ENCODE measurements around the gene ODAD2.

Gene ODAD2

DNA sequence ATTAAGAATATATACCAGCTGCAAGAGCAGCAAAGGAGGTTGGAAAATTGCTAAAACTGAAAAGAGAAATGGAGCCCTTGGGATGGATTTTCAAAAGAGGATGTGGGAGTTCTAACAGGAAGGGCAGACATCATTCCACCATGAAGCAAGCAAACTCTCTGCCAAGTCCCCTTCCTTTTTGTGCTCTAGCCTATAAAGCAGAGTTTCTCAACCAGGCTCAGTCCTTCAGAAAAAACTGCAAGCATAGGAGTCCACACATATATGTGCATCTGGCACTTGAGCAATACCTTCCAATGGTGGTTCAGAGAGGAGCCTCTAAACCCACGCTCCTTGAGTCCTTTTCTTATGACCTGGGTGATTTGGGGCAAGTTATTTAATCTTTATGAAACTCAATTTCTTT, 154.7 kb downstream of the ODAD2 start:
- H3K4me3 ChIP-seq (ENCODE audit: low read length in 2 of 2) = no peak overlapping the region
- no peak overlapping the region for H3K9ac ChIP-seq (ENCODE audit: low read length in 2 of 2)
- H3K27me3 ChIP-seq (ENCODE audit: control insufficient read depth in 1 of 2, insufficient read depth in 2 of 2, low read length in 2 of 2) = no peaks in the 10 kb centered on the region
- H3K27ac ChIP-seq (ENCODE audit: low read length) = no peak overlapping the region
- H3K36me3 ChIP-seq (ENCODE audit: control insufficient read depth in 2 of 2, insufficient read depth in 2 of 2, low read length in 2 of 2) = no peaks in the 10 kb centered on the region
- no peaks in the 10 kb centered on the region for H3K9me3 ChIP-seq (ENCODE audit: control insufficient read depth in 2 of 2, low read length in 2 of 2)
- no peaks in the 10 kb centered on the region for H3K4me1 ChIP-seq (ENCODE audit: control insufficient read depth, insufficient read depth, low read length)

DNA sequence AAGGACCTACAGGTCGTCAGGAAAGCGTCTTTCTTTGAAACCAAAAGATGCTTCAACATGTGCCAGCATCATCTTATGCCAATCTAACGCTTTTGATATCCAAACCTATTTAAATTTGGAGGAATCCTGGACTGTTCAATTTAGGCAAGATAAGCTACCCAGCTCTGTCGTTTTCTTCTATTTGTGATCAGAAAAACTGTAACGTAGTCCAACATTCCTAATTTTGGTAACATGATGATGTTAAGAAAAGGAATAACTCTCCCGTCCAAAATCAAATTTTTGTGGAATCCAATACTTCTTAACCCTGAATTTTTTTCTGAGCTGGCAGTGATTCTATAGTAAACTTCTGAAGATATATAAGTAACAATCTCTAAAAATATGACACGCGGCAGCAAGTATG, 160.0 kb downstream of the ODAD2 start:
- no peaks in the 10 kb centered on the region for H3K27me3 ChIP-seq (ENCODE audit: control insufficient read depth in 1 of 2, insufficient read depth in 2 of 2, low read length in 2 of 2)
- H3K4me1 ChIP-seq (ENCODE audit: control insufficient read depth, insufficient read depth, low read length) = peaks cover 4% of the 10 kb centered on the region
- no peak overlapping the region for H3K4me3 ChIP-seq (ENCODE audit: low read length in 2 of 2)
- H3K9ac ChIP-seq (ENCODE audit: low read length in 2 of 2) = no peak overlapping the region
- H3K9me3 ChIP-seq (ENCODE audit: control insufficient read depth in 2 of 2, low read length in 2 of 2) = no peaks in the 10 kb centered on the region
- H3K36me3 ChIP-seq (ENCODE audit: control insufficient read depth in 2 of 2, insufficient read depth in 2 of 2, low read length in 2 of 2) = no peaks in the 10 kb centered on the region
- no peak overlapping the region for H3K27ac ChIP-seq (ENCODE audit: low read length)

DNA sequence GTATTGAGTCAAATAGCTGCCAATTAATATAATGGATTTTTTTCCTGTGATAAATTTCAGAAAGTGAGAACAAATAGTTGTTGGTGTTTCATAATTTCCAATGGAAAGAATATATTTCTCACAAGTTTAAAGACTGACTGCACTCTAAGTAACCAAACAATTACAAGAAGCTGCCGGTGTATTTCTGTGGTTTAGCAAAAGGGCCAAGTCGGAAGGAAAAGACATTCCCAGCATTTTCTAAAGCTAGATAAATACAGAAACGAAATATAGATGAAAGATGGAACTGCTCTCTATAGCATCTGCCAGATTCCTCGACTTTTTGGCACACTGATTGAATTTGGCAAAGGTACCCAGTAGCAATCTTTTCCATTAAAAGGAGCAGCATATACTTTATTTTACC, 160.5 kb downstream of the ODAD2 start:
- H3K27ac ChIP-seq (ENCODE audit: low read length) = no peak overlapping the region
- H3K27me3 ChIP-seq (ENCODE audit: control insufficient read depth in 1 of 2, insufficient read depth in 2 of 2, low read length in 2 of 2) = no peaks in the 10 kb centered on the region
- H3K9ac ChIP-seq (ENCODE audit: low read length in 2 of 2) = no peak overlapping the region
- H3K9me3 ChIP-seq (ENCODE audit: control insufficient read depth in 2 of 2, low read length in 2 of 2) = no peaks in the 10 kb centered on the region
- H3K36me3 ChIP-seq (ENCODE audit: control insufficient read depth in 2 of 2, insufficient read depth in 2 of 2, low read length in 2 of 2) = no peaks in the 10 kb centered on the region
- no peak overlapping the region for H3K4me3 ChIP-seq (ENCODE audit: low read length in 2 of 2)
- H3K4me1 ChIP-seq (ENCODE audit: control insufficient read depth, insufficient read depth, low read length) = peaks cover 4% of the 10 kb centered on the region

- no peak overlapping the region for H3K27ac ChIP-seq (ENCODE audit: low read length)
- H3K9me3 ChIP-seq (ENCODE audit: control insufficient read depth in 2 of 2, low read length in 2 of 2) = no peaks in the 10 kb centered on the region
- H3K4me3 ChIP-seq (ENCODE audit: low read length in 2 of 2) = no peak overlapping the region
- H3K27me3 ChIP-seq (ENCODE audit: control insufficient read depth in 1 of 2, insufficient read depth in 2 of 2, low read length in 2 of 2) = no peaks in the 10 kb centered on the region
- no peak overlapping the region for H3K9ac ChIP-seq (ENCODE audit: low read length in 2 of 2)
- H3K4me1 ChIP-seq (ENCODE audit: control insufficient read depth, insufficient read depth, low read length) = peaks cover 4% of the 10 kb centered on the region
- H3K36me3 ChIP-seq (ENCODE audit: control insufficient read depth in 2 of 2, insufficient read depth in 2 of 2, low read length in 2 of 2) = no peaks in the 10 kb centered on the region
These were observed 164.4 kb downstream of the ODAD2 start for GRCh38 chr10:27834476-27834875.

- Histone ChIP-seq H3K4me3 (ENCODE audit: low read length in 2 of 2) (no peak overlapping the region), H3K4me1 (ENCODE audit: control insufficient read depth, insufficient read depth, low read length) (peaks cover 4% of the 10 kb centered on the region), H3K9me3 (ENCODE audit: control insufficient read depth in 2 of 2, low read length in 2 of 2) (no peaks in the 10 kb centered on the region), H3K9ac (ENCODE audit: low read length in 2 of 2) (no peak overlapping the region), H3K27me3 (ENCODE audit: control insufficient read depth in 1 of 2, insufficient read depth in 2 of 2, low read length in 2 of 2) (no peaks in the 10 kb centered on the region), H3K36me3 (ENCODE audit: control insufficient read depth in 2 of 2, insufficient read depth in 2 of 2, low read length in 2 of 2) (no peaks in the 10 kb centered on the region), H3K27ac (ENCODE audit: low read length) (no peak overlapping the region)
These were observed 165.1 kb downstream of the ODAD2 start for GRCh38 chr10:27833792-27834191.

GRCh38 chr10:27832826-27833225, 166.1 kb downstream of the ODAD2 start:
- Histone ChIP-seq H3K27me3 (ENCODE audit: control insufficient read depth in 1 of 2, insufficient read depth in 2 of 2, low read length in 2 of 2) (no peaks in the 10 kb centered on the region), H3K4me3 (ENCODE audit: low read length in 2 of 2) (no peak overlapping the region), H3K36me3 (ENCODE audit: control insufficient read depth in 2 of 2, insufficient read depth in 2 of 2, low read length in 2 of 2) (no peaks in the 10 kb centered on the region), H3K9ac (ENCODE audit: low read length in 2 of 2) (no peak overlapping the region), H3K27ac (ENCODE audit: low read length) (no peak overlapping the region), H3K9me3 (ENCODE audit: control insufficient read depth in 2 of 2, low read length in 2 of 2) (no peaks in the 10 kb centered on the region), H3K4me1 (ENCODE audit: control insufficient read depth, insufficient read depth, low read length) (peaks cover 3% of the 10 kb centered on the region)

- no peaks in the 10 kb centered on the region for H3K4me1 ChIP-seq (ENCODE audit: control insufficient read depth, insufficient read depth, low read length)
- no peaks in the 10 kb centered on the region for H3K36me3 ChIP-seq (ENCODE audit: control insufficient read depth in 2 of 2, insufficient read depth in 2 of 2, low read length in 2 of 2)
- H3K9me3 ChIP-seq (ENCODE audit: control insufficient read depth in 2 of 2, low read length in 2 of 2) = peaks cover 0 to 3% of the 10 kb centered on the region in 2 donors
- H3K4me3 ChIP-seq (ENCODE audit: low read length in 2 of 2) = no peak overlapping the region
- H3K27ac ChIP-seq (ENCODE audit: low read length) = no peak overlapping the region
- no peaks in the 10 kb centered on the region for H3K27me3 ChIP-seq (ENCODE audit: control insufficient read depth in 1 of 2, insufficient read depth in 2 of 2, low read length in 2 of 2)
- no peak overlapping the region for H3K9ac ChIP-seq (ENCODE audit: low read length in 2 of 2)
These were observed 172.5 kb downstream of the ODAD2 start for GRCh38 chr10:27826369-27826768.

GRCh38 chr10:27822301-27822700, 176.6 kb downstream of the ODAD2 start:
- no peak overlapping the region for H3K4me3 ChIP-seq (ENCODE audit: low read length in 2 of 2)
- no peaks in the 10 kb centered on the region for H3K36me3 ChIP-seq (ENCODE audit: control insufficient read depth in 2 of 2, insufficient read depth in 2 of 2, low read length in 2 of 2)
- peaks cover 7% of the 10 kb centered on the region for H3K4me1 ChIP-seq (ENCODE audit: control insufficient read depth, insufficient read depth, low read length)
- H3K9ac ChIP-seq (ENCODE audit: low read length in 2 of 2) = no peak overlapping the region
- no peak overlapping the region for H3K27ac ChIP-seq (ENCODE audit: low read length)
- H3K27me3 ChIP-seq (ENCODE audit: control insufficient read depth in 1 of 2, insufficient read depth in 2 of 2, low read length in 2 of 2) = no peaks in the 10 kb centered on the region
- H3K9me3 ChIP-seq (ENCODE audit: control insufficient read depth in 2 of 2, low read length in 2 of 2) = peaks cover 0 to 3% of the 10 kb centered on the region in 2 donors

GRCh38 chr10:27820637-27821036, 178.2 kb downstream of the ODAD2 start:
- H3K27me3 ChIP-seq (ENCODE audit: control insufficient read depth in 1 of 2, insufficient read depth in 2 of 2, low read length in 2 of 2) = no peaks in the 10 kb centered on the region
- H3K4me3 ChIP-seq (ENCODE audit: low read length in 2 of 2) = no peak overlapping the region
- peaks cover 7% of the 10 kb centered on the region for H3K4me1 ChIP-seq (ENCODE audit: control insufficient read depth, insufficient read depth, low read length)
- no peaks in the 10 kb centered on the region for H3K36me3 ChIP-seq (ENCODE audit: control insufficient read depth in 2 of 2, insufficient read depth in 2 of 2, low read length in 2 of 2)
- H3K9me3 ChIP-seq (ENCODE audit: control insufficient read depth in 2 of 2, low read length in 2 of 2) = peaks cover 0 to 3% of the 10 kb centered on the region in 2 donors
- no peak overlapping the region for H3K9ac ChIP-seq (ENCODE audit: low read length in 2 of 2)
- no peak overlapping the region for H3K27ac ChIP-seq (ENCODE audit: low read length)

GRCh38 chr10:27819781-27820531, 178.9 kb downstream of the ODAD2 start:
- Histone ChIP-seq H3K9me3 (ENCODE audit: control insufficient read depth in 2 of 2, low read length in 2 of 2) (peaks cover 0 to 3% of the 10 kb centered on the region in 2 donors), H3K27ac (ENCODE audit: low read length) (peak overlapping the region; percentile 53), H3K9ac (ENCODE audit: low read length in 2 of 2) (peak overlapping the region in 1 of 2 donors; percentile 44), H3K27me3 (ENCODE audit: control insufficient read depth in 1 of 2, insufficient read depth in 2 of 2, low read length in 2 of 2) (no peaks in the 10 kb centered on the region), H3K4me3 (ENCODE audit: low read length in 2 of 2) (peak overlapping the region; percentile 26 to 47), H3K4me1 (ENCODE audit: control insufficient read depth, insufficient read depth, low read length) (peaks cover 7% of the 10 kb centered on the region), H3K36me3 (ENCODE audit: control insufficient read depth in 2 of 2, insufficient read depth in 2 of 2, low read length in 2 of 2) (no peaks in the 10 kb centered on the region)

DNA sequence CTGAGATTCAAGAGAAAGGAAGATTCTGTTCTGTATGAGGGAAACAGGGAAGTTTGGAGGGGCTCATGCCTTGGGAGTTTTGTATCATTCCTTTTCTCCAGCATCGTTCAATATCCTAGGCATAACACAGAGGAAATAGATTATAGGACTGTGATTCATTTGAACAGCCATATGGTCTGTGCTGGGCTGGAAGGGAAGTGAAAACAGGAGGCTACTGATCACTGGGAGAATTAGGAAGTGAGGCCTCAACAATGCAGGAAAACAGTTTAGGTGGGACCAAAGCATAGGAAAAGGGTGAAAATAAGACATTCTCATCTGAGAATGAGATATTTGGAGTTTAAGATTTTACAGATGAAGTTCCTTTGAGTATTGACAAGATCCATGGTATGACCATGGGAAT, 182.6 kb downstream of the ODAD2 start:
- no peaks in the 10 kb centered on the region for H3K36me3 ChIP-seq (ENCODE audit: control insufficient read depth in 2 of 2, insufficient read depth in 2 of 2, low read length in 2 of 2)
- H3K4me1 ChIP-seq (ENCODE audit: control insufficient read depth, insufficient read depth, low read length) = peaks cover 7% of the 10 kb centered on the region
- no peak overlapping the region for H3K4me3 ChIP-seq (ENCODE audit: low read length in 2 of 2)
- H3K27me3 ChIP-seq (ENCODE audit: control insufficient read depth in 1 of 2, insufficient read depth in 2 of 2, low read length in 2 of 2) = no peaks in the 10 kb centered on the region
- H3K27ac ChIP-seq (ENCODE audit: low read length) = no peak overlapping the region
- H3K9me3 ChIP-seq (ENCODE audit: control insufficient read depth in 2 of 2, low read length in 2 of 2) = no peaks in the 10 kb centered on the region
- no peak overlapping the region for H3K9ac ChIP-seq (ENCODE audit: low read length in 2 of 2)

Data from stomach smooth muscle (tissue), 2 donors.